Panc1 (cell line): ENCODE measurements around the gene NBEAL1. TPM values are rescaled to one million over a fixed set of nuclear protein-coding genes. Genes with fewer than 3 reads are reported as not detected.

Experiments used
- ATAC-seq: fragments of 200-7000 bp; cut with Tn5 transposase; 2 replicates; pipeline ENCODE4 v1.9.1; 2020; ENCODE audit warnings: mild to moderate bottlenecking, moderate library complexity
- BruUV-seq: library from RNA; stranded (reverse); fragments of 400-500 nt; replicated peaks from 2 replicates; lab custom pipeline; 2021; lab: Mats Ljungman, UMichigan
- CTCF ChIA-PET: fragments of 300-600 bp; sonication (Branson Sonifier 250); formaldehyde crosslinking; loops from one replicate; lab custom pipeline; 2022; ENCODE audit warnings: antibody characterized with exemption; lab: Charles Lee
- POLR2A ChIA-PET: fragments of 300-600 bp; sonication (Branson Sonifier 250); formaldehyde crosslinking; loops from one replicate; lab custom pipeline; 2022; ENCODE audit warnings: antibody characterized with exemption; lab: Charles Lee
- DNase-seq: peaks from one replicate; pipeline ENCODE4 v3.0.0-alpha.2; 2010; ENCODE audit warnings: low read depth, low spot score
- H3K27ac ChIP-seq: 2 replicates; pipeline ENCODE4 v1.5.1; 2011; ENCODE audit warnings: mild to moderate bottlenecking, low read length, inconsistent platforms
- H3K27me3 ChIP-seq: fragments of 200-500 bp; sonication (Bioruptor generic); 2 replicates; pipeline ENCODE4 v1.6.0; 2014; ENCODE audit warnings: low read length, inconsistent platforms; ENCODE audit not compliant: control insufficient read depth, insufficient read depth
- H3K36me3 ChIP-seq: fragments of 200-500 bp; sonication (Bioruptor generic); 2 replicates; pipeline ENCODE4 v1.5.1; 2014; ENCODE audit warnings: inconsistent platforms, mild to moderate bottlenecking, low read length, moderate library complexity; ENCODE audit not compliant: control insufficient read depth, insufficient read depth
- H3K4me1 ChIP-seq: 2 replicates; pipeline ENCODE4 v1.5.1; 2011; ENCODE audit warnings: inconsistent platforms, mild to moderate bottlenecking, low read length, moderate library complexity; ENCODE audit not compliant: control insufficient read depth, insufficient read depth
- H3K4me3 ChIP-seq, 2 experiments: 2 replicates each; pipeline ENCODE4 v1.5.1; 2011 to 2012; ENCODE audit warnings: low read depth in 2 of 2, low read length in 2 of 2, mild to moderate bottlenecking in 2 of 2, inconsistent platforms in 1 of 2, moderate library complexity in 1 of 2
- H3K9me3 ChIP-seq: fragments of 200-500 bp; sonication (Bioruptor generic); 2 replicates; pipeline ENCODE4 v1.5.1; 2014; ENCODE audit warnings: low read depth, mild to moderate bottlenecking, inconsistent platforms, low read length, moderate library complexity; ENCODE audit not compliant: control insufficient read depth, insufficient read depth
- POLR2AphosphoS5 ChIP-seq: IDR thresholded peaks from 2 replicates; pipeline ENCODE4 v1.6.1; 2012; ENCODE audit warnings: mild to moderate bottlenecking, low read depth, low read length, moderate library complexity
- SIN3A ChIP-seq: IDR thresholded peaks from 2 replicates; pipeline ENCODE4 v1.6.1; 2012; ENCODE audit warnings: low read depth, mild to moderate bottlenecking, low read length, moderate library complexity, borderline replicate concordance; ENCODE audit not compliant: insufficient read depth
- TCF7L2 ChIP-seq: IDR thresholded peaks from 2 replicates; pipeline ENCODE4 v1.6.1; 2011; ENCODE audit warnings: mild to moderate bottlenecking, low read depth, low read length, inconsistent platforms
- in situ Hi-C: cut with HindIII; loops from 2 replicates; pipeline ENCODE4 v1.10.0; 2016; ENCODE audit warnings: low sequenced_read_pairs, low pct_unique_long_range_greater_than_20kb
- intact Hi-C: fragments of 100-400 bp; cut with micrococcal nuclease; formaldehyde crosslinking; loops from one replicate; pipeline ENCODE4 v1.10.0; 2022; ENCODE audit not compliant: unreplicated experiment
- total RNA-seq: library from RNA; stranded (reverse); gene quantifications from one replicate; pipeline ENCODE4 v1.2.1, GENCODE V29; 2021; ENCODE audit not compliant: unreplicated experiment
- TF ChIP-seq, protein P1 (sequence below): fragments of 450-650 bp; IDR thresholded peaks from 2 replicates; pipeline ENCODE4 v1.5.1; 2017; ENCODE audit warnings: mild to moderate bottlenecking
- TF ChIP-seq, protein P2 (sequence below), 2 experiments: IDR thresholded peaks; 2 replicates each; pipeline ENCODE4 v1.6.1; 2011 to 2012; ENCODE audit warnings: low read depth in 2 of 2, control low read depth in 1 of 2, low read length in 1 of 2, mild to moderate bottlenecking in 1 of 2, moderate library complexity in 1 of 2; ENCODE audit not compliant: insufficient read depth in 1 of 2

Gene NBEAL1
- total RNA-seq, 1 experiment from 2014 or later = 26.1 TPM

DNA sequence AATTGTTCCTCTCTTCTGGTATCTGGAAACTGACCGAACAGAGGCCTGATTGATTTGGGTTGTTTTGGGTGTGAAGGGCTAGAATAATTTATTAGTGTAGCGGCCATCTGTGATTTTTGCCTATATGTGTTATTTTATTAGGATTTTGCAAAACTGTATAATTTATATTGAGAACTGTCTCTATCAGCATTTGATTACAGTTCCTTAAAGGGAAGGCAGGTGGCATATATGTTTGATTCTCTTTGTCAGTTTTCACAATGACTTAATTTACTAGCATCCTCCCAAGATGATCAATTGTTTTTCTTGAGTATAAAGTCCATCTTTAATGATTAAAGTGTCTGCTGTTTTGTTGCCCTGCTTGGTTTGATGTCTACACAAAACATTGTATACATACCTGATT, 4.5 kb downstream of the NBEAL1 start:
- H3K9me3 ChIP-seq = no peaks in the 10 kb centered on the region
- ChIA-PET POLR2A (no interaction called here), CTCF (no interaction called here)
- TF ChIP-seq, protein P1, sequence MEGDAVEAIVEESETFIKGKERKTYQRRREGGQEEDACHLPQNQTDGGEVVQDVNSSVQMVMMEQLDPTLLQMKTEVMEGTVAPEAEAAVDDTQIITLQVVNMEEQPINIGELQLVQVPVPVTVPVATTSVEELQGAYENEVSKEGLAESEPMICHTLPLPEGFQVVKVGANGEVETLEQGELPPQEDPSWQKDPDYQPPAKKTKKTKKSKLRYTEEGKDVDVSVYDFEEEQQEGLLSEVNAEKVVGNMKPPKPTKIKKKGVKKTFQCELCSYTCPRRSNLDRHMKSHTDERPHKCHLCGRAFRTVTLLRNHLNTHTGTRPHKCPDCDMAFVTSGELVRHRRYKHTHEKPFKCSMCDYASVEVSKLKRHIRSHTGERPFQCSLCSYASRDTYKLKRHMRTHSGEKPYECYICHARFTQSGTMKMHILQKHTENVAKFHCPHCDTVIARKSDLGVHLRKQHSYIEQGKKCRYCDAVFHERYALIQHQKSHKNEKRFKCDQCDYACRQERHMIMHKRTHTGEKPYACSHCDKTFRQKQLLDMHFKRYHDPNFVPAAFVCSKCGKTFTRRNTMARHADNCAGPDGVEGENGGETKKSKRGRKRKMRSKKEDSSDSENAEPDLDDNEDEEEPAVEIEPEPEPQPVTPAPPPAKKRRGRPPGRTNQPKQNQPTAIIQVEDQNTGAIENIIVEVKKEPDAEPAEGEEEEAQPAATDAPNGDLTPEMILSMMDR = no peak
- TF ChIP-seq SIN3A (no peak), TCF7L2 (no peak), POLR2AphosphoS5 (no peak)
- TF ChIP-seq, protein P2, sequence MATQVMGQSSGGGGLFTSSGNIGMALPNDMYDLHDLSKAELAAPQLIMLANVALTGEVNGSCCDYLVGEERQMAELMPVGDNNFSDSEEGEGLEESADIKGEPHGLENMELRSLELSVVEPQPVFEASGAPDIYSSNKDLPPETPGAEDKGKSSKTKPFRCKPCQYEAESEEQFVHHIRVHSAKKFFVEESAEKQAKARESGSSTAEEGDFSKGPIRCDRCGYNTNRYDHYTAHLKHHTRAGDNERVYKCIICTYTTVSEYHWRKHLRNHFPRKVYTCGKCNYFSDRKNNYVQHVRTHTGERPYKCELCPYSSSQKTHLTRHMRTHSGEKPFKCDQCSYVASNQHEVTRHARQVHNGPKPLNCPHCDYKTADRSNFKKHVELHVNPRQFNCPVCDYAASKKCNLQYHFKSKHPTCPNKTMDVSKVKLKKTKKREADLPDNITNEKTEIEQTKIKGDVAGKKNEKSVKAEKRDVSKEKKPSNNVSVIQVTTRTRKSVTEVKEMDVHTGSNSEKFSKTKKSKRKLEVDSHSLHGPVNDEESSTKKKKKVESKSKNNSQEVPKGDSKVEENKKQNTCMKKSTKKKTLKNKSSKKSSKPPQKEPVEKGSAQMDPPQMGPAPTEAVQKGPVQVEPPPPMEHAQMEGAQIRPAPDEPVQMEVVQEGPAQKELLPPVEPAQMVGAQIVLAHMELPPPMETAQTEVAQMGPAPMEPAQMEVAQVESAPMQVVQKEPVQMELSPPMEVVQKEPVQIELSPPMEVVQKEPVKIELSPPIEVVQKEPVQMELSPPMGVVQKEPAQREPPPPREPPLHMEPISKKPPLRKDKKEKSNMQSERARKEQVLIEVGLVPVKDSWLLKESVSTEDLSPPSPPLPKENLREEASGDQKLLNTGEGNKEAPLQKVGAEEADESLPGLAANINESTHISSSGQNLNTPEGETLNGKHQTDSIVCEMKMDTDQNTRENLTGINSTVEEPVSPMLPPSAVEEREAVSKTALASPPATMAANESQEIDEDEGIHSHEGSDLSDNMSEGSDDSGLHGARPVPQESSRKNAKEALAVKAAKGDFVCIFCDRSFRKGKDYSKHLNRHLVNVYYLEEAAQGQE (IDR thresholded peaks at IDR 0.05; ENCODE audit: insufficient read depth in 1 of 2, low read depth in 2 of 2, low read length in 1 of 2) = no peak
- in situ Hi-C loops = no loop called here
- H3K4me1 ChIP-seq = peaks cover 26% of the 10 kb centered on the region
- DNase-seq (no peak), ATAC-seq (no peak)
- no peak overlapping the region for H3K4me3 ChIP-seq
- H3K27ac ChIP-seq = no peak overlapping the region
- peaks cover 2% of the 10 kb centered on the region; the same call in 1 of the 2 replicates for H3K36me3 ChIP-seq
- intact Hi-C loops = no loop called here
- H3K27me3 ChIP-seq = no peaks in the 10 kb centered on the region
- no TSS peak for BruUV-seq

DNA sequence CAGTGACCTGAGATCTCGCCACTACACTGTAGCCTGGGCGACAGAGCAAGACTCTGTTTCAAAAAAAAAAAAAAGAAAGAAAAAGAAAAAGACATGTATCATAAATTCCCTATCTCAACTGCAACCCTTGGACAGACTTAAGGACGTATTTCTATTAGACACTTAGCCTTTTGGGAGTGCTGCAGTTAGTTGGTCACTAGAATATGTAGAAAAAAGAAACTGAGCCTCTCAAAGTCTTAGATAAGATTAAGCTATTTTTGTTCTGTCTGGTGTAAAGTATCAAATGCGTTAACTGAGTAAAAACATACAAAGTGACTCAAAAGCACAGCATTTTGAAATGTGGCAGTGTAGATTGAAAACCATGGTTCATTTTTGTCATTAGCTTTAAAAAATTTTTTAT, 7.3 kb downstream of the NBEAL1 start:
- BruUV-seq = no TSS peak
- H3K27me3 ChIP-seq = no peaks in the 10 kb centered on the region
- CTCF ChIA-PET = no interaction called here
- in situ Hi-C loops = no loop called here
- no peaks in the 10 kb centered on the region; the same call in 1 of the 2 replicates for H3K36me3 ChIP-seq
- H3K4me1 ChIP-seq = peaks cover 21% of the 10 kb centered on the region
- POLR2A ChIA-PET = no interaction called here
- H3K4me3 ChIP-seq = no peak overlapping the region
- no peak overlapping the region for H3K27ac ChIP-seq
- intact Hi-C loops = no loop called here
- no peak for ATAC-seq
- TF ChIP-seq TCF7L2 (no peak), SIN3A (no peak), POLR2AphosphoS5 (no peak)
- TF ChIP-seq, protein P1 = no peak
- TF ChIP-seq, protein P2 (IDR thresholded peaks at IDR 0.05; ENCODE audit: insufficient read depth in 1 of 2, low read depth in 2 of 2, low read length in 1 of 2) = no peak
- H3K9me3 ChIP-seq = no peaks in the 10 kb centered on the region
- no peak for DNase-seq
